ENCODE data around the gene ABITRAM.

DNA sequence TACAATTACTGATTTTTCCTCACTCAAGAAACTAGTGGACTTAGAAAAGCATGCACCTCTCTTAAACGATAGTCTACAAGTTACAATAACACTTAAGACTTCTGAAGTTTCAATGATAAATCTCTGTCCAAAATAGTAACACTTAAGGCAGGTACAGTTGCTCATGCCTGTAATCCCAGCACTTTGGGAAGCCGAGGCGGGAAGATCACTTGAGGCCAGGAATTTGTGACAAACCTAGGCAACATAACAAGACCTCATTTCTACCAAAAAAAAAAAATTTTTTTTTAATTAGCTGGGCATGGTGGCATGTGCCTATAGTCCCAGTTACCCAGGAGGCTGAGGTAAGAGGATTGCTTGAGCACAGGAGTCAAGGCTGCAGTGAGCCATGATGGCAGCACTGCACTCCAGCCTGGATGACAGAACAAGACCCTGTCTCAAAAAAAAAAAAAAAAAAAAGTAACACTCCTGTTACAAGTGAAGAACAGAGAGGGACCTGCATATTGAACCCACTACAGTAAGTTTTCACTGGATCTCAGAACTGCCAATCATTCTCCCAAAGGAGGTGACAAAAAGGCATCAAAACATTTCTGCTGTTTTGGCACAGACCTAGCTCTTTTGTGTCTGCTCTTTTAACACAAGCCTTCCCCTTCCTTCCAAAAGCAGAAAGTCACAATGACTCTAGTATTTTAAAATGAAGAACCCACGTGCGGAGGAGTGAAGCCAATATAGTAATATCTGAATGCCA lies 3.5 kb downstream of the ABITRAM start:
- TF ChIP-seq, protein P1, sequence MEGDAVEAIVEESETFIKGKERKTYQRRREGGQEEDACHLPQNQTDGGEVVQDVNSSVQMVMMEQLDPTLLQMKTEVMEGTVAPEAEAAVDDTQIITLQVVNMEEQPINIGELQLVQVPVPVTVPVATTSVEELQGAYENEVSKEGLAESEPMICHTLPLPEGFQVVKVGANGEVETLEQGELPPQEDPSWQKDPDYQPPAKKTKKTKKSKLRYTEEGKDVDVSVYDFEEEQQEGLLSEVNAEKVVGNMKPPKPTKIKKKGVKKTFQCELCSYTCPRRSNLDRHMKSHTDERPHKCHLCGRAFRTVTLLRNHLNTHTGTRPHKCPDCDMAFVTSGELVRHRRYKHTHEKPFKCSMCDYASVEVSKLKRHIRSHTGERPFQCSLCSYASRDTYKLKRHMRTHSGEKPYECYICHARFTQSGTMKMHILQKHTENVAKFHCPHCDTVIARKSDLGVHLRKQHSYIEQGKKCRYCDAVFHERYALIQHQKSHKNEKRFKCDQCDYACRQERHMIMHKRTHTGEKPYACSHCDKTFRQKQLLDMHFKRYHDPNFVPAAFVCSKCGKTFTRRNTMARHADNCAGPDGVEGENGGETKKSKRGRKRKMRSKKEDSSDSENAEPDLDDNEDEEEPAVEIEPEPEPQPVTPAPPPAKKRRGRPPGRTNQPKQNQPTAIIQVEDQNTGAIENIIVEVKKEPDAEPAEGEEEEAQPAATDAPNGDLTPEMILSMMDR (IDR thresholded peaks at IDR 0.05; ENCODE audit: extremely low read depth in 1 of 2, insufficient read depth in 1 of 2, low read depth in 1 of 2, low read length in 2 of 2), result no peak
- no peak for TF ChIP-seq POLR2AphosphoS5 (IDR thresholded peaks at IDR 0.05; ENCODE audit: insufficient read depth, low read depth, low read length)
- no peak for TF ChIP-seq MYC (IDR thresholded peaks at IDR 0.05; ENCODE audit: low read depth, low read length)
- TF ChIP-seq EZH2 (IDR thresholded peaks at IDR 0.05; ENCODE audit: borderline replicate concordance, low read depth, low read length, severe bottlenecking), result no peak
